ENCODE measurements around the gene ELOVL6.

GRCh38 chr4:110188113-110188512 lies 10.3 kb downstream of the ELOVL6 start:
- TF ChIP-seq CTCF (IDR thresholded peaks at IDR 0.05; ENCODE audit: poor library complexity) (no peak), EZH2phosphoT487 (IDR thresholded peaks at IDR 0.05; ENCODE audit: low read depth, severe bottlenecking, unreplicated experiment) (no peak)

Data from hepatocyte (in vitro differentiated cells).